ENCODE results near the gene GSPT1.

DNA sequence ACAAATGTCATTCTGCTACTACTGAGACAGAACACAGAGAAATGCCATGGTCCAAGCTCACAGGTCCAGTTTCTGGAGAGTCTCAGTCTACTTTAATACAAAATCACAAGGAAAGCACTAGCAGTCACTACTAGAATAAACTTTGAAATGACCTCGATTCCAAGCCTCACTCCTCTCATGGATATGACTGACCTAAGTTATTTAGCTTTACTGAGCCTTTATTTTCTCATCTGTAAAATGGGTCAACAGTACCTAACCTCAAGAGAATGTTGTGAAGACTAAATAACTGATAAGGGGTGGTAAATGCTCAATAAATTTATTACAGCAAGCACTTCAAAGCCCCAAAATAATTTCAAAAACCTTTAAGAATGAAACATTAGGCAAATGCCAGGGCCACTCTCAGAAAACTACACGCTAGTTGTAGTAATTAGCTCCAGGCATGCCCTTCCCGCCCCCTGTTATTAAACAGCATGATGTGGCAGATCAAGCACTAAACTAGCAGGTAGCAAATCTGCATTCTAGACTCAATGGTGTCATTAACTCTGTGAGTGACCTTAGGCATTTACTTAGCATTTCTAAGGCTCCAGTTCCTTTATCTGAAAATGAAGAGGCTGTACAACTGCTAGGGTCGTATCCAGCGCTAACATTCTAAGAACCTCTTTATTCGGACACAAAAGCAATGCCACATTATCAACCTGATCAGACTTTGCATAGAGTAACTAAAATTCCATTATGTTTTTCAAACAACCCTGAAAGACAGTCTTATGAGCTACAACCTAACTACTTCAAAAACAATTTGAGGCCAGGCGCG is 8.4 kb downstream of the GSPT1 start:
- TF ChIP-seq, protein P1, sequence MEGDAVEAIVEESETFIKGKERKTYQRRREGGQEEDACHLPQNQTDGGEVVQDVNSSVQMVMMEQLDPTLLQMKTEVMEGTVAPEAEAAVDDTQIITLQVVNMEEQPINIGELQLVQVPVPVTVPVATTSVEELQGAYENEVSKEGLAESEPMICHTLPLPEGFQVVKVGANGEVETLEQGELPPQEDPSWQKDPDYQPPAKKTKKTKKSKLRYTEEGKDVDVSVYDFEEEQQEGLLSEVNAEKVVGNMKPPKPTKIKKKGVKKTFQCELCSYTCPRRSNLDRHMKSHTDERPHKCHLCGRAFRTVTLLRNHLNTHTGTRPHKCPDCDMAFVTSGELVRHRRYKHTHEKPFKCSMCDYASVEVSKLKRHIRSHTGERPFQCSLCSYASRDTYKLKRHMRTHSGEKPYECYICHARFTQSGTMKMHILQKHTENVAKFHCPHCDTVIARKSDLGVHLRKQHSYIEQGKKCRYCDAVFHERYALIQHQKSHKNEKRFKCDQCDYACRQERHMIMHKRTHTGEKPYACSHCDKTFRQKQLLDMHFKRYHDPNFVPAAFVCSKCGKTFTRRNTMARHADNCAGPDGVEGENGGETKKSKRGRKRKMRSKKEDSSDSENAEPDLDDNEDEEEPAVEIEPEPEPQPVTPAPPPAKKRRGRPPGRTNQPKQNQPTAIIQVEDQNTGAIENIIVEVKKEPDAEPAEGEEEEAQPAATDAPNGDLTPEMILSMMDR (IDR thresholded peaks at IDR 0.05; ENCODE audit: poor library complexity, severe bottlenecking) = no peak
- TF ChIP-seq EP300 (conservative IDR thresholded peaks at IDR 0.05; ENCODE audit: poor library complexity, severe bottlenecking) = no peak
- no peak for TF ChIP-seq POLR2AphosphoS5 (IDR thresholded peaks at IDR 0.05)
- TF ChIP-seq EZH2 (IDR thresholded peaks at IDR 0.05; ENCODE audit: borderline replicate concordance, insufficient read depth, low read length, poor library complexity, severe bottlenecking) = no peak
- no peak for TF ChIP-seq SMC3 (conservative IDR thresholded peaks at IDR 0.05; ENCODE audit: poor library complexity)
- TF ChIP-seq MXI1 (conservative IDR thresholded peaks at IDR 0.05; ENCODE audit: poor library complexity, severe bottlenecking) = no peak
- TF ChIP-seq RAD21 (conservative IDR thresholded peaks at IDR 0.05) = no peak
- TF ChIP-seq TAF1 (IDR thresholded peaks at IDR 0.05; ENCODE audit: low read depth) = no peak
- TF ChIP-seq, protein P2, sequence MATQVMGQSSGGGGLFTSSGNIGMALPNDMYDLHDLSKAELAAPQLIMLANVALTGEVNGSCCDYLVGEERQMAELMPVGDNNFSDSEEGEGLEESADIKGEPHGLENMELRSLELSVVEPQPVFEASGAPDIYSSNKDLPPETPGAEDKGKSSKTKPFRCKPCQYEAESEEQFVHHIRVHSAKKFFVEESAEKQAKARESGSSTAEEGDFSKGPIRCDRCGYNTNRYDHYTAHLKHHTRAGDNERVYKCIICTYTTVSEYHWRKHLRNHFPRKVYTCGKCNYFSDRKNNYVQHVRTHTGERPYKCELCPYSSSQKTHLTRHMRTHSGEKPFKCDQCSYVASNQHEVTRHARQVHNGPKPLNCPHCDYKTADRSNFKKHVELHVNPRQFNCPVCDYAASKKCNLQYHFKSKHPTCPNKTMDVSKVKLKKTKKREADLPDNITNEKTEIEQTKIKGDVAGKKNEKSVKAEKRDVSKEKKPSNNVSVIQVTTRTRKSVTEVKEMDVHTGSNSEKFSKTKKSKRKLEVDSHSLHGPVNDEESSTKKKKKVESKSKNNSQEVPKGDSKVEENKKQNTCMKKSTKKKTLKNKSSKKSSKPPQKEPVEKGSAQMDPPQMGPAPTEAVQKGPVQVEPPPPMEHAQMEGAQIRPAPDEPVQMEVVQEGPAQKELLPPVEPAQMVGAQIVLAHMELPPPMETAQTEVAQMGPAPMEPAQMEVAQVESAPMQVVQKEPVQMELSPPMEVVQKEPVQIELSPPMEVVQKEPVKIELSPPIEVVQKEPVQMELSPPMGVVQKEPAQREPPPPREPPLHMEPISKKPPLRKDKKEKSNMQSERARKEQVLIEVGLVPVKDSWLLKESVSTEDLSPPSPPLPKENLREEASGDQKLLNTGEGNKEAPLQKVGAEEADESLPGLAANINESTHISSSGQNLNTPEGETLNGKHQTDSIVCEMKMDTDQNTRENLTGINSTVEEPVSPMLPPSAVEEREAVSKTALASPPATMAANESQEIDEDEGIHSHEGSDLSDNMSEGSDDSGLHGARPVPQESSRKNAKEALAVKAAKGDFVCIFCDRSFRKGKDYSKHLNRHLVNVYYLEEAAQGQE (IDR thresholded peaks at IDR 0.05; ENCODE audit: borderline replicate concordance) = no peak

Measured in neural cell (in vitro differentiated cells).